SK-N-SH treated with all-trans-retinoic acid at 6 μM for 48 hours (cell line): ENCODE measurements around the gene IL9.

Source experiments
- ATAC-seq: fragments of 200-7000 bp; cut with Tn5 transposase; 3 replicates; pipeline ENCODE4 v1.9.1; 2020; ENCODE audit warnings: mild to moderate bottlenecking, moderate library complexity
- ARNTL ChIP-seq: fragments of 450-650 bp; formaldehyde crosslinking; IDR thresholded peaks from 2 replicates; pipeline ENCODE4 v1.5.0; 2020; ENCODE audit warnings: low read depth, mild to moderate bottlenecking, moderate library complexity, borderline replicate concordance
- BACH2 ChIP-seq: fragments of 250-450 bp; sonication (Bioruptor Pico); IDR thresholded peaks from 2 replicates; pipeline ENCODE4 v1.9.0; 2021; ENCODE audit warnings: mild to moderate bottlenecking, borderline replicate concordance
- CSDC2 ChIP-seq: fragments of 250-450 bp; sonication (Bioruptor Pico); IDR thresholded peaks from 2 replicates; pipeline ENCODE4 v1.5.0; 2020; ENCODE audit warnings: mild to moderate bottlenecking, moderate library complexity
- ESRRG ChIP-seq: fragments of 250-450 bp; sonication (Bioruptor Pico); IDR thresholded peaks from 2 replicates; pipeline ENCODE4 v1.6.1; 2021; ENCODE audit warnings: mild to moderate bottlenecking
- GLIS3 ChIP-seq: fragments of 250-450 bp; sonication (Bioruptor Pico); IDR thresholded peaks from 2 replicates; pipeline ENCODE4 v1.5.0; 2020; ENCODE audit warnings: mild to moderate bottlenecking, moderate library complexity
- ISL1 ChIP-seq: fragments of 250-450 bp; sonication (Bioruptor Pico); IDR thresholded peaks from 2 replicates; pipeline ENCODE4 v2.1.2; 2022; ENCODE audit warnings: mild to moderate bottlenecking, moderate library complexity
- OSR1 ChIP-seq: fragments of 250-450 bp; sonication (Bioruptor Pico); IDR thresholded peaks from 2 replicates; pipeline ENCODE4 v1.8.0; 2022; ENCODE audit warnings: moderate library complexity, mild to moderate bottlenecking, inconsistent platforms
- PPARA ChIP-seq: fragments of 250-450 bp; sonication (Bioruptor Pico); IDR thresholded peaks from 2 replicates; pipeline ENCODE4 v1.5.0; 2020; ENCODE audit warnings: mild to moderate bottlenecking, borderline replicate concordance
- RARB ChIP-seq: fragments of 250-450 bp; sonication (Bioruptor Pico); IDR thresholded peaks from 2 replicates; pipeline ENCODE4 v1.8.0; 2021; ENCODE audit warnings: mild to moderate bottlenecking, moderate library complexity
- SNAI2 ChIP-seq: fragments of 250-450 bp; sonication (Bioruptor Pico); IDR thresholded peaks from 2 replicates; pipeline ENCODE4 v1.5.0; 2020; ENCODE audit warnings: mild to moderate bottlenecking, moderate library complexity
- TCF4 ChIP-seq: fragments of 250-450 bp; sonication (Bioruptor Pico); IDR thresholded peaks from 2 replicates; pipeline ENCODE4 v1.8.0; 2021; ENCODE audit warnings: mild to moderate bottlenecking, moderate library complexity, borderline replicate concordance
- TOX ChIP-seq: fragments of 250-450 bp; sonication (Bioruptor Pico); IDR thresholded peaks from 2 replicates; pipeline ENCODE4 v1.8.0; 2021; ENCODE audit warnings: mild to moderate bottlenecking, moderate library complexity, borderline replicate concordance
- ZC3H10 ChIP-seq: fragments of 250-450 bp; sonication (Bioruptor Pico); IDR thresholded peaks from 2 replicates; pipeline ENCODE4 v1.5.1; 2021; ENCODE audit warnings: mild to moderate bottlenecking, moderate library complexity
- ZFP3 ChIP-seq: fragments of 250-450 bp; sonication (Bioruptor Pico); IDR thresholded peaks from 2 replicates; pipeline ENCODE4 v1.5.0; 2020; ENCODE audit warnings: mild to moderate bottlenecking, moderate library complexity
- ZFP30 ChIP-seq: fragments of 450-650 bp; formaldehyde crosslinking; IDR thresholded peaks from 2 replicates; pipeline ENCODE4 v1.5.0; 2022; ENCODE audit warnings: mild to moderate bottlenecking, moderate library complexity
- ZNF565 ChIP-seq: fragments of 450-650 bp; formaldehyde crosslinking; conservative IDR thresholded peaks from 2 replicates; pipeline ENCODE4 v1.5.0; 2020; ENCODE audit warnings: low read depth, mild to moderate bottlenecking, moderate library complexity
- ZNF70 ChIP-seq: fragments of 450-650 bp; formaldehyde crosslinking; IDR thresholded peaks from 2 replicates; pipeline ENCODE4 v1.5.0; 2020; ENCODE audit warnings: mild to moderate bottlenecking, moderate library complexity
- ZNF8 ChIP-seq: fragments of 450-650 bp; formaldehyde crosslinking; IDR thresholded peaks from 2 replicates; pipeline ENCODE4 v1.5.0; 2020; ENCODE audit warnings: mild to moderate bottlenecking, moderate library complexity
- TF ChIP-seq, protein P1 (sequence below): fragments of 250-450 bp; sonication (Bioruptor Pico); IDR thresholded peaks from 2 replicates; pipeline ENCODE4 v1.8.0; 2020; ENCODE audit warnings: mild to moderate bottlenecking, moderate library complexity, borderline replicate concordance
- TF ChIP-seq, protein P2 (sequence below): fragments of 250-450 bp; sonication (Bioruptor Pico); IDR thresholded peaks from 2 replicates; pipeline ENCODE4 v1.5.0; 2020; ENCODE audit warnings: mild to moderate bottlenecking, moderate library complexity
- TF ChIP-seq, protein P3 (sequence below): fragments of 250-450 bp; sonication (Bioruptor Pico); IDR thresholded peaks from 2 replicates; pipeline ENCODE4 v1.5.1; 2020; ENCODE audit warnings: low read depth, mild to moderate bottlenecking, moderate library complexity
- TF ChIP-seq, protein P4 (sequence below): fragments of 250-450 bp; sonication (Bioruptor Pico); IDR thresholded peaks from 2 replicates; pipeline ENCODE4 v1.8.0; 2021; ENCODE audit warnings: low read depth, mild to moderate bottlenecking, moderate library complexity, borderline replicate concordance

IL9 gene

DNA sequence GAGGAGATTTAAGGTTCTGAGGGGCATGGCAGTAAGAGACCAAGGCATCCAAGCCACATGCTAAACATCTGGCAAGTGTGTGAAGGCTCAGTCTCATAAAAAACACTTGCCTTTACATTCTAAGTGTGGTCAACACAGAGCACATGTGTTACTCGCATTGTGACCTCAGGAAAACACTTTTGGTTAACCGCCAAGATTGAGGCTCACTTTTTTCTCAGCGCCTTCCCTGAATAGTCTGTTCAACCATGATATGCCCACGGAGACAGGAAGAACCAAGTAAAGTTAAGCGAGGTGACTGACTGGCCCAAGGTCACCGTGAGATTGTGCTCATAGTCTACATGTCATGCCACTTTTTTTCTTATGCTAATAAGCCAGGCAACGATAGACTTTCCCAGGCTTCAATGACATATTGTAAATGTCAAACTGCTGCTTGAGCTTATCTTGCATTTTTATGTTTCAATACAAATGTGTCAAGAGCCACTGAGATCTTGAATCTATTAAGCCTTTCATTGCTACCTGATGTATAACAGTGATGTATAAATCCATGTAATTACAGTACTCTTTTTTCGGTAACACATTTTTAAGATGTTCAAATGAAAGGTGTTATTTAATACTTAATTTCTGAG is 21.1 kb upstream of the IL9 start:
- ATAC-seq, result no peak
- TF ChIP-seq GLIS3 (no peak), ZC3H10 (CRISPR knock-in tag) (no peak), ZFP30 (CRISPR knock-in tag) (no peak), BACH2 (CRISPR knock-in tag) (no peak), TOX (CRISPR knock-in tag) (no peak), ARNTL (CRISPR knock-in tag) (no peak), RARB (CRISPR knock-in tag) (no peak), OSR1 (no peak), SNAI2 (CRISPR knock-in tag) (no peak), ESRRG (CRISPR knock-in tag) (no peak), ZNF8 (CRISPR knock-in tag) (no peak)
- TF ChIP-seq, protein P1, sequence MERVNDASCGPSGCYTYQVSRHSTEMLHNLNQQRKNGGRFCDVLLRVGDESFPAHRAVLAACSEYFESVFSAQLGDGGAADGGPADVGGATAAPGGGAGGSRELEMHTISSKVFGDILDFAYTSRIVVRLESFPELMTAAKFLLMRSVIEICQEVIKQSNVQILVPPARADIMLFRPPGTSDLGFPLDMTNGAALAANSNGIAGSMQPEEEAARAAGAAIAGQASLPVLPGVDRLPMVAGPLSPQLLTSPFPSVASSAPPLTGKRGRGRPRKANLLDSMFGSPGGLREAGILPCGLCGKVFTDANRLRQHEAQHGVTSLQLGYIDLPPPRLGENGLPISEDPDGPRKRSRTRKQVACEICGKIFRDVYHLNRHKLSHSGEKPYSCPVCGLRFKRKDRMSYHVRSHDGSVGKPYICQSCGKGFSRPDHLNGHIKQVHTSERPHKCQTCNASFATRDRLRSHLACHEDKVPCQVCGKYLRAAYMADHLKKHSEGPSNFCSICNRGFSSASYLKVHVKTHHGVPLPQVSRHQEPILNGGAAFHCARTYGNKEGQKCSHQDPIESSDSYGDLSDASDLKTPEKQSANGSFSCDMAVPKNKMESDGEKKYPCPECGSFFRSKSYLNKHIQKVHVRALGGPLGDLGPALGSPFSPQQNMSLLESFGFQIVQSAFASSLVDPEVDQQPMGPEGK, result no peak
- TF ChIP-seq, protein P2, sequence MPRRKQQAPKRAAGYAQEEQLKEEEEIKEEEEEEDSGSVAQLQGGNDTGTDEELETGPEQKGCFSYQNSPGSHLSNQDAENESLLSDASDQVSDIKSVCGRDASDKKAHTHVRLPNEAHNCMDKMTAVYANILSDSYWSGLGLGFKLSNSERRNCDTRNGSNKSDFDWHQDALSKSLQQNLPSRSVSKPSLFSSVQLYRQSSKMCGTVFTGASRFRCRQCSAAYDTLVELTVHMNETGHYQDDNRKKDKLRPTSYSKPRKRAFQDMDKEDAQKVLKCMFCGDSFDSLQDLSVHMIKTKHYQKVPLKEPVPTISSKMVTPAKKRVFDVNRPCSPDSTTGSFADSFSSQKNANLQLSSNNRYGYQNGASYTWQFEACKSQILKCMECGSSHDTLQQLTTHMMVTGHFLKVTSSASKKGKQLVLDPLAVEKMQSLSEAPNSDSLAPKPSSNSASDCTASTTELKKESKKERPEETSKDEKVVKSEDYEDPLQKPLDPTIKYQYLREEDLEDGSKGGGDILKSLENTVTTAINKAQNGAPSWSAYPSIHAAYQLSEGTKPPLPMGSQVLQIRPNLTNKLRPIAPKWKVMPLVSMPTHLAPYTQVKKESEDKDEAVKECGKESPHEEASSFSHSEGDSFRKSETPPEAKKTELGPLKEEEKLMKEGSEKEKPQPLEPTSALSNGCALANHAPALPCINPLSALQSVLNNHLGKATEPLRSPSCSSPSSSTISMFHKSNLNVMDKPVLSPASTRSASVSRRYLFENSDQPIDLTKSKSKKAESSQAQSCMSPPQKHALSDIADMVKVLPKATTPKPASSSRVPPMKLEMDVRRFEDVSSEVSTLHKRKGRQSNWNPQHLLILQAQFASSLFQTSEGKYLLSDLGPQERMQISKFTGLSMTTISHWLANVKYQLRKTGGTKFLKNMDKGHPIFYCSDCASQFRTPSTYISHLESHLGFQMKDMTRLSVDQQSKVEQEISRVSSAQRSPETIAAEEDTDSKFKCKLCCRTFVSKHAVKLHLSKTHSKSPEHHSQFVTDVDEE (CRISPR knock-in tag), result no peak
- TF ChIP-seq, protein P3, sequence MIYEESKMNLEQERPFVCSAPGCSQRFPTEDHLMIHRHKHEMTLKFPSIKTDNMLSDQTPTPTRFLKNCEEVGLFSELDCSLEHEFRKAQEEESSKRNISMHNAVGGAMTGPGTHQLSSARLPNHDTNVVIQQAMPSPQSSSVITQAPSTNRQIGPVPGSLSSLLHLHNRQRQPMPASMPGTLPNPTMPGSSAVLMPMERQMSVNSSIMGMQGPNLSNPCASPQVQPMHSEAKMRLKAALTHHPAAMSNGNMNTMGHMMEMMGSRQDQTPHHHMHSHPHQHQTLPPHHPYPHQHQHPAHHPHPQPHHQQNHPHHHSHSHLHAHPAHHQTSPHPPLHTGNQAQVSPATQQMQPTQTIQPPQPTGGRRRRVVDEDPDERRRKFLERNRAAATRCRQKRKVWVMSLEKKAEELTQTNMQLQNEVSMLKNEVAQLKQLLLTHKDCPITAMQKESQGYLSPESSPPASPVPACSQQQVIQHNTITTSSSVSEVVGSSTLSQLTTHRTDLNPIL (CRISPR knock-in tag), result no peak

DNA sequence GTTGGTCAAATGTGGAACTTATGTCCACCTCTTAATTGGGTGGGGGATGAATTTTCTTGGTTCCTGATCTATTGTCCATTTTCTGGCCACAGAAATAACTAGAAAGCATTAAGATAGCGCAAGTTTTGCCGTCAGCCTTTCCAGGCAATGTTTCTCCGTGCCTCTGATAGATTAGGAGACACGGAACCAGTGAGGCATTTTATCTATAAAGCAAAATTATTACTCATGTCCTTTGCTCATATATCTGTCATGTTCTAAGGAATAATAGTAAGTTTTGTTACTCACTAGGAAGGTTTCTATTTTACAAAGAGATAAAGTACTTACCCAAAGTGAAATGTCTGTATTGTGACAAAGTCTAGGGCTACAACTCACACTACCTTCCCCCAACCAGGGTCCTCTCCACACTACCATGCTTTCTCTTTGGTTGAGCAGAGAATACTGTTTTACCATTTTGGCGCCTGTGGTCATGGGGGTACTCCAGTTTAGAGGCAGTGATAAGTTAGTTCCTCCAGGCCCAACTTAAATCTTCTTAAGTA is 19.9 kb upstream of the IL9 start:
- TF ChIP-seq, protein P3 (CRISPR knock-in tag), result no peak
- TF ChIP-seq RARB (CRISPR knock-in tag) (no peak), ZC3H10 (CRISPR knock-in tag) (no peak), ZNF70 (no peak), PPARA (CRISPR knock-in tag) (no peak), CSDC2 (no peak), BACH2 (CRISPR knock-in tag) (no peak), ESRRG (CRISPR knock-in tag) (no peak), TCF4 (CRISPR knock-in tag) (no peak), ZNF565 (no peak), OSR1 (no peak), SNAI2 (CRISPR knock-in tag) (no peak), TOX (CRISPR knock-in tag) (no peak), ISL1 (no peak), GLIS3 (no peak), ZFP3 (CRISPR knock-in tag) (no peak), ZFP30 (CRISPR knock-in tag) (no peak), ZNF8 (CRISPR knock-in tag) (no peak)
- TF ChIP-seq, protein P2 (CRISPR knock-in tag), result no peak
- TF ChIP-seq, protein P4, sequence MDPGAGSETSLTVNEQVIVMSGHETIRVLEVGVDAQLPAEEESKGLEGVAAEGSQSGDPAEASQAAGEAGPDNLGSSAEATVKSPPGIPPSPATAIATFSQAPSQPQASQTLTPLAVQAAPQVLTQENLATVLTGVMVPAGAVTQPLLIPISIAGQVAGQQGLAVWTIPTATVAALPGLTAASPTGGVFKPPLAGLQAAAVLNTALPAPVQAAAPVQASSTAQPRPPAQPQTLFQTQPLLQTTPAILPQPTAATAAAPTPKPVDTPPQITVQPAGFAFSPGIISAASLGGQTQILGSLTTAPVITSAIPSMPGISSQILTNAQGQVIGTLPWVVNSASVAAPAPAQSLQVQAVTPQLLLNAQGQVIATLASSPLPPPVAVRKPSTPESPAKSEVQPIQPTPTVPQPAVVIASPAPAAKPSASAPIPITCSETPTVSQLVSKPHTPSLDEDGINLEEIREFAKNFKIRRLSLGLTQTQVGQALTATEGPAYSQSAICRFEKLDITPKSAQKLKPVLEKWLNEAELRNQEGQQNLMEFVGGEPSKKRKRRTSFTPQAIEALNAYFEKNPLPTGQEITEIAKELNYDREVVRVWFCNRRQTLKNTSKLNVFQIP (CRISPR knock-in tag), result no peak
- no peak for ATAC-seq
